Dermis microvascular lymphatic vessel endothelial cell (primary cell): ENCODE data around the gene ADARB2. TPM values are rescaled to one million over a fixed set of nuclear protein-coding genes. Genes with fewer than 3 reads are reported as not detected.

Experiments
- DNase-seq, 2 donors: peaks; one replicate each; pipeline versions ENCODE4 v3.0.0 to v3.0.0-alpha.2; 2010; ENCODE audit warnings: low read depth in 2 of 2
- total RNA-seq: library from RNA; depleted of rRNA; stranded (reverse); fragments of >200 nt; gene quantifications from 2 replicates; pipeline ENCODE4 v1.2.1, GENCODE V29; 2014

The ADARB2 gene
- total RNA-seq, 1 donor from 2014 or later = not detected

DNA sequence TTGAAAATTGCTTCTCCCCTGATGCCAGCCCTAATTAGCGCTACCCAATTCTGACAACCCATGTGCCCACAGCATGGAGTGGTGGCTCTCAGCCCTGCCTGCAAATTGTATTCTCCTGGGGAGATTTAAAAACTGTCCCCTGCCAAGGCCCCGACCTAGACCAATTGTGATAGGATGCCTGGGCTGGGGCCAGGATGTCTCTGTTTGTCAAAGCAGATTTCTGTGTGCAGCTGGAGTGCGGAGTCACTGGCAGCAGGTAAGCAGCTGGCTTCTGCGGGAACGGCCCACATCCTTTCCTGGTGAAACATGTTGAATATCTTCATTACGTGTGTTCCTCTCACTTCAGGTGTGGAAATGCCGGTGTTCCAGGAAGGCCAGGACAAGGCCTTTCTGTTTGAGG is 442.6 kb downstream of the ADARB2 start:
- DNase-seq = no peak

GRCh38 chr10:1293636-1294435 is 443.5 kb downstream of the ADARB2 start:
- no peak for DNase-seq

- DNase-seq = no peak
These were observed 444.2 kb downstream of the ADARB2 start for GRCh38 chr10:1293157-1293556.

DNA sequence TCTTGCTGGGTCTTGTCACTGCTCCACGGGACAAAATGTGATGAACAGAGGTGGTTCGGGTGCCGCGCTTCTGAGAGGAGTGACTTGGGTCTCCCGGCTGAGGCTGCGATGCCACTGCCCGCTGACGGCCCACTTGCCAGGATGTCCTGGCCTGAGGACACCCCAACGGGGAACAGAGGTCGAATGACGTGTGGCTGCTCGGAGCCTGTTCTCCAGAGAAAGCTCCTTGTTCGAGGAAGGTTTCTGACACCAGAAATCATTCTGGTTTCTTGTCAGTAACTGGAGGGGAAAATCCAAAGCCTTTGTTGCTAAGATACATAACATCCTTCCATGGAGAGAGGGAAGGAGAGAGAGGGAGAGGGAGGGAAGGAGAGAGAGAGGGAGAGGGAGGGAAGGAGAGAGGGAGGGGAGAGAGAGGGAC is 444.7 kb downstream of the ADARB2 start:
- no peak for DNase-seq

DNA sequence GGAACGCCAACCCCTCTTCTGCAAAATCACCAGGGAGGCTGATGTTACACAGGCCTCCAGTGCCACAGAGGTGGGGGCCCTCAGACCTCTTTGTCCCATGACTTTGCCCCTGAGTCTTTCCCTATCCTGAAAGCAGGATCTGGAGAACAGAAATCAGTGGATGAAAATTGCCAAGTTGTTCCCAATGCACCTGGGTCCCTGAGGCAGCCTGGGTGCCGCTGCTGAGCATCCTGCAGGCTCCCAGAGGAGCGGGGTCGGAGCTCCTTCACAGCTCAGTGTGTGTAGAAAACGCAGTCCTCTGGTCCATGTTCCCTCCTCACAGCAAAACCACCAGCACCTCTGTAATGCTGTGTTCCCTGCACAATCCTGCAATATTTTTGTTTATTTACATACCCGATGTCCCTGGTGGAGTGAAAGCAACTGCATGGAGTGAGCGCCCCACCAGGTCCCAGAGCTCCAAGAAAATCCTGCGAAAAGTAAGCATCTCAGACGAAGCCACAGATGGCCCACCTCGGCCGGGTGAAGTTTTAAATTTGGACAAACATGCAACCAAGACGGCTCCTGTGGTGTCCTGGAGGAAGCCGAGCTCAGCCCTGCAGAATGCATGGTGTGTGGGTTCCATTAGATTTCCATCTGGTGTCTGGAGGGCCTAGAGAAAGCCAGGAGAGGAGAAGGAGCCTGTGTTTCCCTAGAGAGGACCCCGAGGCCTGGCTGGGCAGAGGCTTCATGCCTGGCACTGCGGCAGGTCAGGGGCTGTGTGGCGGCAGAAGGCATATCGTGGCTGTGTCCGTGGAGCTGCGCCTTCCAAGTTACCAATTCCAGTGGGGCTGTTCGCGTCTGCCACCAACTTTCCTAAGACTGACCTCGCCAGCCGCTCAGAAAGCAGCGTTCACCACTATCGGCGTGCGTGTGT is 445.9 kb downstream of the ADARB2 start:
- no peak for DNase-seq

DNA sequence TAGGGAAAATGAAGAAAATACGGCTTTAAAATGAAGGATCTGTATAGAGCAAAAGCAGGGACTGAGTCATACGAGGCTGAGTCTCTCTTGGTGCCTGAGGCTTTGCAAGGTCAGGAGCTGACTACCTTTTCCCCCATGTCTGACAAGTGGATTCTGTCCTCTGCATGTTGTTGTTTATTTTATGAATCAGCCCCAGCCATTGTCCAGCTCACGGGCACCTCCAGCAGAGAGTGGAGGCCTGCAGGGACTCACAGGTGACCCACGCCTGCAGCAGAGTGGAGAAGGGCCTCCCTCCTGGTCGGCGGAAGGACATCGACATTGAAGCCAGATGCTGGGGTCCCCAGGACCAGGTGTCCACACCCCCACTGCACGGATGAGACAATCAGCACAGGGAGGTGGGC is 447.3 kb downstream of the ADARB2 start:
- DNase-seq = no peak

GRCh38 chr10:1289591-1289990 is 447.7 kb downstream of the ADARB2 start:
- no peak for DNase-seq

GRCh38 chr10:1287971-1288401 is 449.3 kb downstream of the ADARB2 start:
- no peak for DNase-seq

DNA sequence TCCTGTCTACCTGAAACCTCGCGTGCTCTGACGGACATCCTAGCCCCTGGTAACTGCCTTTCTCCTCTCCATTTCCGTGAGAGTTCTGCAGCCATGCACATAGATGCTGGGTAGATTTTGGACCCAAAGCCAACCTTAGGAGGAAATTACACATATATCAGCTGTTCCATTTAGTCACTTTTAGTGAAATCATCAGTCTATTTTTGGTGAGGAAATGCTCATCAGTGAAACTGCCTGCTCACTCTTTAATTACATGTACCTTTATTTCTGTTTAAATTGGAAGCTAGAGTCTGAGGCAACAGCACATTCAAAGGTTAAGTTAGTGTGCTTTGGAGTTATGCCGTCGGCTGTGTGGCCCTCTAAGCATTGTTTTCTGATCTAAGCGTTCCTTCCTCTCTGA is 449.8 kb downstream of the ADARB2 start:
- DNase-seq = no peak

GRCh38 chr10:1284076-1284475 is 453.2 kb downstream of the ADARB2 start:
- DNase-seq = no peak

DNA sequence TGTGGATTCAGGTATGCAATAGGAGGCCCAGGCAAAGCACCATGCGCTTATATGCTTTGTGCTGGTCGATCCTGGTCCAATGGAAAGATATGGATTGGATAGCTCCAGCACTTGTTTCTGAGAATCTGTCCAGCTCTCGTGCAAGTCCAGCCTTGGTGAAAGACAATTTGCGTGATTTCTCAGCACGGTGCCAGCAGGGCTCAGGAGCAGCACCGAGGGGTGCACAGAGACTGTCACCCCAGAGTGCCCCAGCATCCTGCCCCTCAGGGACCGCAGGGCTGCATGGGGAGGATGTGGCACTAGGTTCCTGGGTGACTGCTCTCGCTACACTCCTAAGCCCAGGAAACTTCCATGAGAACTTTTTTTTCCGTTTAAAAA is 455.9 kb downstream of the ADARB2 start:
- DNase-seq = no peak

GRCh38 chr10:1280466-1281404 is 456.6 kb downstream of the ADARB2 start:
- DNase-seq = no peak

GRCh38 chr10:1278306-1278705 is 459.0 kb downstream of the ADARB2 start:
- DNase-seq = no peak

- DNase-seq = no peak
These were observed 462.4 kb downstream of the ADARB2 start for GRCh38 chr10:1274701-1275544.

DNA sequence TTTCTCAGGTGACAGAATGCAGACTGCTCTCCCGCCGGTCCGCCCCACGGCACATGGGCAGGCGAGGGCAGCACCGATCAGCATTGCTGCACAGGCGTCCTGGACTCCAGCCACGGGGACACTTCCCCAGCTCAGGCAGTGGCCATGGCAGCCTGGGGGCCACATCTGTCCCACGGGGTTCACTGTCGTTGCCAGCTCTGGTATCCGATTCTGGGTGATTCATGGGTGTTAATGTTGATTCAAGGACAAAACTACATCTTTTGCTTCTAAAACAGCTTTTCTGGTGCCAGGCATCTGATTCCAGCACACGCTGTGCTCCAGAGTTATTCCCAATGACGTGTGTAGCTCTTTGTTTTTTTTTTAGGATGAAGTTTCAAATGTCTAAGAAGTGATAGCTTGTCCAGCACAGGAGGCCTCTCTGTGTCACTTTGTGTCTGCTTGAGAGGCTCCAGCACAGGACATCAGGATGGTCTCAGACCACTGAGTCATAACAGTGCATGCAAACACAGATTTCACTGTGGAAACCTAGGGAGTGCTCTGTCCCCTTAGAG is 463.1 kb downstream of the ADARB2 start:
- no peak for DNase-seq

GRCh38 chr10:1273372-1274105 is 463.8 kb downstream of the ADARB2 start:
- DNase-seq = no peak

DNA sequence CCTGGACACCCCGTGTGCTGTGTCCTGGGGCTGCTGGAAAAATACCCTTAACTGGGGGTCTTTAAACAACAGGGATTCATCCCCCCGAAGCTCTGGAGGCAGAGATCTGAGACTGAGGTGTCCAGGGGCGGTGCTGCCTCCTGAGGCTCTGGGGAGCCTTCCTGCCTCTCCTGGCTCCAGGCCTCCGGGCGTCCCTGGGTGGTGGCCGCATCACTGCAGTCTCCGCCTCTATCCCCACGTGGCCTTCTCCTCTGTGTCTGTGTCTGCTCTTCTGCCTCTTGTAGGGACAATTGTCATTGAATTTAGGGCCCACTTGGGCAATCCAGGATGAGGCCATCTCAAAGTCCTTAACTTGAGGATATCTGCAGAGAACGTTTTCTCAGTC is 464.6 kb downstream of the ADARB2 start:
- DNase-seq = no peak

GRCh38 chr10:1272079-1272776 is 465.1 kb downstream of the ADARB2 start:
- DNase-seq = no peak

DNA sequence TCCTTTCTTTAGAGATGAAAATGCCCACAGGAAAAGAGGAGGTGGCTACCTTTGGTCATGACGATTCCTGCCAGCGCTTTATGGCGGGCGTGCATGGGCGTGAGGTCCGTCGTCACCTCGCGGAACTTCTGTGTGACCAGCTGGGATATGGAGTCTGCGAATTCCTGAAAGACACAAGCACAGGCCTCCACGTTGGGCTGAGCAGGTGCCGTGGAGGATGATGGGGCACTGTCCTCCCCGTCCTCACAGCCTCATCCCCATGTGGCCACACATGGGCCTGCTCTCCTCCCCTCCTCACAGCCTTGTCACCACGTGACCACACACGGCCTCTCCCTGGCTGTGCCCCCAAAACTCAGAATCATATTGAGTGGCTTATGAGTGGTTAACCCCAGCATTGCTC is 466.4 kb downstream of the ADARB2 start:
- no peak for DNase-seq
